Stimulated activated CD8-positive, alpha-beta memory T cell treated with anti-CD3 and anti-CD28 coated beads, Interleukin-15, amount 100 ng/mL, for 4 hours (primary cell): ENCODE results near the gene MYH1.

ENCODE experiments used
- DNase-seq, 2 donors: peaks; one replicate each; pipeline ENCODE4 v3.0.0-alpha.2; 2020; ENCODE audit warnings: low read depth in 2 of 2

Gene MYH1

DNA sequence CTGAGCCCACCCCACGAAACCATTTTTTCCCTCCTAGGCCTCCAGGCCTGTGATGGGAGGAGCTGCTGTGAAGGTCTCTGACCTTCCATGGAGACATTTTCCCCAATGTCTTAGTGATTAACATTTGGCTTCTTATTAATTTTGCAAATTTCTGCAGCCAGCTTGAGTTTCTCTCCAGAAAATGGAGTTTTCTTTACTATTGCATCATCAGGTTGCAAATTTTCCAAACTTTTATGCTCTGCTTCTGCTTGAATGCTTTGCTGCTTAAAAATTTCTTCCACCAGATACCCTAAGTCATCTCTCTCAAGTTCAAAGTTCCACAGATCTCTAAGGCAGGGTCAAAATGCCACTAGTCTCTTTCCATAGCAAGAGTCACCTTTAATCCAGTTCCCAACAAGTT is 36.1 kb downstream of the MYH1 start:
- no peak for DNase-seq

DNA sequence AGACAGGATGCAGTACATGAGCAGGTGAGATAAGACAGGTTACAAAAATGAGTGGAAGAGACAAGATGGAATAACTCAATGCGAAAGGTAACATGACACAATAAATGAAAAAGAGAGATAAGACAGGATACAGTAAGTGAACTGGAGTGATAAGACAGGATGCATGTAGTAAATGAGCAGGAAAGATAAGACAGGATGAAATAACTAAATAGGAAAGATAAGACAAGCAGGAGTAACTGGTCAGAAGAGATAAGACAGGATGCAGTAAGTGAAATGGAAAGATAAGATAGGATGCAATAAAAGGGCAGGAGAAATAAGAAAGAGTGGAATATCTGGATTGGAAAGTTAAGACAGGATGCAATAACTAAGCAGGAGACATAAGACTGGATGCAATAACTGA is 40.6 kb downstream of the MYH1 start:
- no peak for DNase-seq

DNA sequence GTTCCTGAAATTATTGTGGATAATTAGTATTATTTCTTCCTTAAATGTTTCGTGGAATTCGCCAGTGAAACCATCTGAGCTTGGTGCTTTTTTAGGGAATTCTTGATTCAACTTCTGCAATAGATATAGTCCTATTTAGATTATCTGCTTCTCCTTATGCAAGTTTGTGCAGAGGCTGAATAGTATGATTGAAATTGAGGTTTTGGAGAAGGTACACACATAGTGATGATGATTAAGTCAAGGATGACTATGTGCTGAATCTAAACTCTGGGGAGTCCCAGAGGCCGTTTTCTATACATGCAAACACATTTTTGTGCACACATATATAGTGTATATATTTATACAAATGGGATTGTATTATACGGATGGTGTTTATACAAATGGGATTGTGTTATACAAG is 43.8 kb downstream of the MYH1 start:
- DNase-seq, result no peak

DNA sequence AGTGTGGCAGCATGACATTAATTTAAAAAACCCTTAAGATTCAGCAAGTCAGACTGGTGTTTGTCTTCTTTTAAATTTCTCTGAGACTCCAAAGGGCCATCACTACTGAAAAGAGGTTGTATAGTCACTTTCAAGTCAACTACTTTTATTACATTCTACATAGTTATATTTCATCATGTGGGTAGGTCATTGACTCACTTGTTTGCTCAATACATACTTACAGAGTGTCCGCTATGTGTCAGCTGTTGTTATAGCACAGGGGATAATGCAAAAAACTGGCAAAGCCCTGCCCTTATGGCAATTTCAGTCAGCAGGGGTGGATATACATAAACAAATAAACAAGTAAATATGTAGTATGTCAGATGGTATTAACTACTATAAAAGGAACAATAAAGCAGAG is 46.5 kb downstream of the MYH1 start:
- DNase-seq, result no peak

DNA sequence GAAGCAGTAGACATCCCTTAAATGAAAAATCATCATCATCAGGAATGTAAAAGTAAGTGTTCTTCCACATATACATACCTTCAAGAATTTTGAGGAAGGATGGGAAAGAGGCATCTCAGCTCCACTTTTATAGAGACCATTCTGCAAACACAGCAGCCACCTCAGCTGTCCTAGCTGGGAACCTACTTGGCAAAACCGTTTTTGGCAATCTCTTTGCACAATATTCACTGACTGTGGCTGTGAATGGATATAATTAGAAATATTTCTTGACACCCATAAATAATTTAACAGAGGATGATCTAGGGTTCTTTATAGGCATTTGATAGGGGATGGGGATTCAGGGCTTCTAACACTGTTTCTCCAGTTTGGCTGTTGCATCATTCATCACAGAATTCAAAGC is 48.9 kb downstream of the MYH1 start, which contains the start of gene MYH4:
Gene MYH4 (minus strand): TSS at position 101 of the 400 bp plus-strand sequence. CDS start 2,814 bp downstream, outside the sequence.
- DNase-seq, result no peak

DNA sequence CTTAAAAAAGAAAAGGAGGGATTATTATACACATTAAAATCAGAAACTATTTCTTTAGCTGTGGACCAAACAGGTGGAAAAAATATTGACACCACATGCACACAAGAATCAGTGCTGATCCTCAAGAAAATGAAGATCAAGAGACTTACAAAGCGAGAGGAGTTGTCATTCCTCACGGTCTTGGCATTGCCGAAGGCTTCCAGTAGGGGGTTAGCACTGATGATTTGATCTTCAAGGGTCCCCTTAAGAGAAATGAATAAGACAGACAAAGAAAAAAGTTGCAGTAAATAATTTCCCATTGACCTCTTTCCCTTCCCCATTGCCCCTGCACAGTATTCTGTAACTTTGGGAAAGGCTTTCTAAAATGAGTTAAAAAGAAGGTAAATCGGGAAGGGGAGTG is 54.9 kb downstream of the MYH1 start:
- no peak for DNase-seq

DNA sequence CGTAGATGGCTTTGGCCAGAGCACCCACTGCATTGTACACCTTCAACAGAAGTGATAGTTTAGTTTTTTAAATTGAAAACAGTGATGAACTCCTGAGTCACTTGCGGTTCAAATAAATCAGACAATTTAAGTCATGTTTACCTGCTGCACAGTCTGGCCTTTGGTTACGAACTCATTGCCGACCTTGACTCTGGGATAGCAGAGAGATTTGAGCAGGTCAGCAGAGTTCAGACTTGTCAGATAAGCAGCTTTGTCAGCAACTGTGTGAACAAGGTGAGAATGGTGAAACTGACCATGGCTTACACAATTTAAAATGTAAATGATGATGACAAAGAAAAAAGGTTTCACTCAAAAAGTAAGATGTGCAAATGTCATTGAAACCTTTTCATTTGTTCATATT is 58.3 kb downstream of the MYH1 start:
- DNase-seq, result no peak

DNA sequence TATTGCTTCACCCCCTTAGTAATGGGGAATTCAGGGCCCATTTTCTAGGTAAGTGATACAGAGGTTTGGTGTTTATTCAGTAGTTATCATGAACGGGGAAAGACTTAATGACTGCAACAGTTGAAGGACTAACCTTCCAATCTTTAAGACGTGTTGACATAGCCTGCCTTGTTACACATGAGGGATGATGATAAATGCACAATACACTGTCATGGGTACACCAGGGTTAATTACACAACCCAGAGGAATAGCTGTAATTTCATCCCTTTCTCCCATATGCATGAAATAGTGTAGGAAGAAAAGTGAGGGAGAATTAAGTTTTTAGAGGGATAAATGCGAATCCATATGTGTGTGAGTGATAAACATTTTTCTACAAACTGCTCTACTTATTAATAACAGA is 59.6 kb downstream of the MYH1 start:
- DNase-seq, result no peak

DNA sequence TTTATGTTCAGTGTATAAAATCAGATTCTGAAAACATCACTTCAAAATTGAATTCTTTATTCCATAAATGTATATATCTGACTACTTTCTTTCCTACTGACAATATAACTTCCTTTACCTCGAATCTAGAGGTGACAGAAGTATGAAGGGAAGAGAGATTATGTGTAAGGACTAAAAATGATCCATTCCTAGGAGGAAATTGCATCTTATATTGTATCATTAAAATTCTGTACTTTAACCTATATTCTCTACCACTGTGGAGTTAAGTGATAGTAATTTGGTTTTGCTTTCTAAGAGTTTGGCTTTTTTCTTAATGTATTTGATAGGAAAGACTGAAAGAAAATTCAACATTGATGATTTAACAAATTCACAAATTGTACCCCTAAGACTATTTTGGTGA is 60.4 kb downstream of the MYH1 start:
- DNase-seq, result no peak

DNA sequence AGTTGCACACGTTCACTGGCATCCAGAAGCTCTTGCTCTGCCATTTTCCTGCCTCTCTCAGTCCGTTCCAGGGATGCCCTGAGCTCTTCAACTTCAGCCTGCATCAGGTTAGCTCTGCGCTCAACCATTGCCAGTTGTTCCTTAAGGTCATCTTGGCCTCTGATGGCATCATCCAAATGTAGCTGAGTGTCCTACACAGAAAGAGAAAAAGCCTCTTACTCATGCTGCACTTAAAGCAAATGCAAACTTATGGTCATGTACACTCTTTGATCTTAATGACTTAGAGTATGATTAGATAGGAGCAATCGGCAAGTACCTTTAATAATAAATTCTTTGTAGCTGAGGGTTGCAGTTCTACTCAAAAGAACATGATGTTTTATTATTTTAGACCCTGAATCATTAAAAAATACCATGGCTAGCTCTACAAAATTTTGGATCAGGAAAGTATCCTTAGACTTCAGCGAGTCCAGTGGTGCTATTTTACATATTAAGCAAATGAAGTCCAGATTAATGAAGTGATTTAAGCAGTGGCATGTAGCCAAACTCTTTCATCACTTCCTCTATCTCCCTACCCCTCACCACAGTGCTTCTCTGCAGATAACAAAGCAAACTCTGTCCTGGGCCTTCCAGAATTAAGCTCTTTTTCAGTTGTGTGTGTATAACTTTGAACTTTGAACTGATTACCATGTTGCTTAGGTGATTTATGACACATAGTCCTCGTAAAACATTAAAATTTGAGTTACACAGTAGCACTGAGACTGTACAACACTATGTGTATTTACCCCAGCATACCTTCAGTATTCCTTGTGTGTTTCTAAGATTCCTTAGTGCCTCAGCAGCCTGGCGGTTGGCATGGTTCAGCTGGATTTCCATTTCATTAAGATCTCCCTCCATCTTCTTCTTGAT is 71.1 kb downstream of the MYH1 start:
- no peak for DNase-seq
